Measurements from ENCODE around the gene AGTR1. TPM values are rescaled to one million over a fixed set of nuclear protein-coding genes. Genes with fewer than 3 reads are reported as not detected.

AGTR1 gene
- total RNA-seq, 4 donors from 2014 or later, result 17.1 to 38.5 (median 29.7) TPM

DNA sequence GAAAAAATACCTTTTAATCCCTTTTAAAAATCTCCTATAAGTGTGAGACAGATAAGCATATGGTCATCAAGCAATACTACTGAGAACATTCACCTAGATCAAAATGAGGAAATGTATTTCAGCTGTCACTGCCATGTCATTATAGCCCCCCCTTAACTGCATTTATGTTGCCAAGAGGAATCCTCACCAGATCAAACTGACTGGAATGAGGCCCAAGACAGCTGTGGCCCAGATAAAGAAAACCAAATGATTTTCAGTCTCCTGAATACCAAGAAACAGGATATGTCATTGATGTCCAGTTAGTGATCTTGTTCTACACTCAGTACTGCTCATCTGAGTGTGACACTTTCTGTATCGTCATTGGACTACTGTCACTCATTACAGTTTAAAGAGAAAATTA lies 94.8 kb downstream of the AGTR1 start:
- WGBS, 2 donors, result 85 to 90% methylated on average over 1 of the region's 1 CpG
- no peak for DNase-seq (ENCODE audit: low spot score in 2 of 2)
- Histone ChIP-seq H3K4me3 (no peak overlapping the region), H3K4me1 (peaks cover 0 to 22% (median 15%) of the 10 kb centered on the region in 4 donors), H3K27ac (no peak overlapping the region), H3K36me3 (no peaks in the 10 kb centered on the region), H3K27me3 (no peaks in the 10 kb centered on the region), H3K9me3 (no peaks in the 10 kb centered on the region)
- TF ChIP-seq POLR2A (IDR thresholded peaks at IDR 0.05) (no peak), CTCF (IDR thresholded peaks at IDR 0.05) (no peak), EP300 (IDR thresholded peaks at IDR 0.05) (no peak)

Small RNAs within 50 kb of the gene (small RNA-seq; reads per million reads assigned to genes)
- gene RPL38P1, result not detected

Other genes starting within 250 kb of the AGTR1 start
- gene CPB1, start 129.9 kb downstream of the AGTR1 start, total RNA-seq, result 10 to 100 TPM in 1 of 4 donors, 1 to 10 TPM in 3; 1.9 to 15.6 (median 6.0) TPM
- gene CPA3, start 167.4 kb downstream of the AGTR1 start, total RNA-seq, result 1 to 10 TPM in 3 of 4 donors, under 1 TPM in 1; 0.60 to 6.9 (median 2.8) TPM